ENCODE measurements around the gene ZNF221. TPM values are rescaled to one million over a fixed set of nuclear protein-coding genes. Genes with fewer than 3 reads are reported as not detected.

The ZNF221 gene
- total and polyA plus RNA-seq, 10 of the 15 experiments (the other 5 are each of a cell fraction or from before 2014, with no cell fraction given), result 0.15 to 1.7 (median 0.45) TPM; not detected in 1

DNA sequence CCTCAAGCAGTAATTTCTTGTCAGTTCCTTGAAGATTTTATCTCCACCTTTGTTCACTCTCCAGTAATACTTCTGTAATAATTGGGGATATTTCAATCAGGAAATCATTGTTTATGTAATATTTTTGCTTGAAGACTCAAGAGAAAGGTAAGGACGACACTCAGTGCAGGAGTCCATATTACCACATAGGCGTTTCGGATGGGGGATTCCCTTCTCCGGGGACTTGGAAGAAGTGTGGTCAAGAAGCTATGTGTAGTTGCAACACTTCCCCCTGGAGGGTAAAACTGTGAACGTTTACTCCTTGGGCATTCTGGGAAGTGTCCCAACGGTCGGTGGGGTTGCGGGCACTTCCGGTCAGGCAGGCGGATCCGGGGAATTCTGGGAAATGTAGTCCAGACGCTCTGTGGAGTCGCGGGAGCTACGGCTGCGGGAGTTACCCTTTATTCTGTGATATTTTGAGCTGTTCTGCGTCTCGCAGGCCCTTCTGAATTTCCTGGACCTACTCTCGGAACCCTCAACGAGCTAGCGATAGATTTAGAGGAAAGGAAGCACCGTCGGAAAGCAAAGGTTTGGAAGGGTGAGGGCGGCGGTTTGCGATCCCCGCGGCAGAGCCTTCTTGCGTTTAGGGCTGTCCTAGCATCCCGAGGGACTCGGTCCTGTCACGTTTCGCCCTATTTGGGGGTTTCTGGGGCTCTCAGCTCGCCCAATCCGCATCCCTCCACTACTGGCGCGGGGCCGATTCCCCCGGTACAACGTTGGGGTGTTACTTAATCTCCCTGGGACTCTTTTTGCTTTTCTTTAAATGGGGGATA is at the start of gene ZNF221 (continued):
- TF ChIP-seq, protein P1, sequence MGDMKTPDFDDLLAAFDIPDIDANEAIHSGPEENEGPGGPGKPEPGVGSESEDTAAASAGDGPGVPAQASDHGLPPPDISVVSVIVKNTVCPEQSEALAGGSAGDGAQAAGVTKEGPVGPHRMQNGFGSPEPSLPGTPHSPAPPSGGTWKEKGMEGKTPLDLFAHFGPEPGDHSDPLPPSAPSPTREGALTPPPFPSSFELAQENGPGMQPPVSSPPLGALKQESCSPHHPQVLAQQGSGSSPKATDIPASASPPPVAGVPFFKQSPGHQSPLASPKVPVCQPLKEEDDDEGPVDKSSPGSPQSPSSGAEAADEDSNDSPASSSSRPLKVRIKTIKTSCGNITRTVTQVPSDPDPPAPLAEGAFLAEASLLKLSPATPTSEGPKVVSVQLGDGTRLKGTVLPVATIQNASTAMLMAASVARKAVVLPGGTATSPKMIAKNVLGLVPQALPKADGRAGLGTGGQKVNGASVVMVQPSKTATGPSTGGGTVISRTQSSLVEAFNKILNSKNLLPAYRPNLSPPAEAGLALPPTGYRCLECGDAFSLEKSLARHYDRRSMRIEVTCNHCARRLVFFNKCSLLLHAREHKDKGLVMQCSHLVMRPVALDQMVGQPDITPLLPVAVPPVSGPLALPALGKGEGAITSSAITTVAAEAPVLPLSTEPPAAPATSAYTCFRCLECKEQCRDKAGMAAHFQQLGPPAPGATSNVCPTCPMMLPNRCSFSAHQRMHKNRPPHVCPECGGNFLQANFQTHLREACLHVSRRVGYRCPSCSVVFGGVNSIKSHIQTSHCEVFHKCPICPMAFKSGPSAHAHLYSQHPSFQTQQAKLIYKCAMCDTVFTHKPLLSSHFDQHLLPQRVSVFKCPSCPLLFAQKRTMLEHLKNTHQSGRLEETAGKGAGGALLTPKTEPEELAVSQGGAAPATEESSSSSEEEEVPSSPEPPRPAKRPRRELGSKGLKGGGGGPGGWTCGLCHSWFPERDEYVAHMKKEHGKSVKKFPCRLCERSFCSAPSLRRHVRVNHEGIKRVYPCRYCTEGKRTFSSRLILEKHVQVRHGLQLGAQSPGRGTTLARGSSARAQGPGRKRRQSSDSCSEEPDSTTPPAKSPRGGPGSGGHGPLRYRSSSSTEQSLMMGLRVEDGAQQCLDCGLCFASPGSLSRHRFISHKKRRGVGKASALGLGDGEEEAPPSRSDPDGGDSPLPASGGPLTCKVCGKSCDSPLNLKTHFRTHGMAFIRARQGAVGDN (IDR thresholded peaks at IDR 0.05), result peak; percentile 54
- TF ChIP-seq GATAD2B (conservative IDR thresholded peaks at IDR 0.05; ENCODE audit: low read depth) (peak; percentile 84), BHLHE40 (IDR thresholded peaks at IDR 0.05; ENCODE audit: borderline replicate concordance in 1 of 2, low read depth in 2 of 2, low read length in 1 of 2) (peak; percentile 72 to 84; a peak in 3 of 4 replicates), ZBTB11 (CRISPR knock-in tag; IDR thresholded peaks at IDR 0.05) (0 out of 2 replicates have a peak, but pooled peaks have one; percentile 25), ATF7 (IDR thresholded peaks at IDR 0.05; ENCODE audit: low read depth) (peak; percentile 23; the same call in 1 of the 2 replicates), ELK1 (IDR thresholded peaks at IDR 0.05; ENCODE audit: low read depth, low read length) (peak; percentile 93), MEF2B (IDR thresholded peaks at IDR 0.05; ENCODE audit: partially characterized antibody, poor library complexity, severe bottlenecking) (peak; percentile 73), SMARCA5 (IDR thresholded peaks at IDR 0.05) (no peak), ATF2 (IDR thresholded peaks at IDR 0.05; ENCODE audit: low read length) (no peak), IRF4 (IDR thresholded peaks at IDR 0.05; ENCODE audit: low read depth, low read length) (no peak)
- TF ChIP-seq, protein P2, sequence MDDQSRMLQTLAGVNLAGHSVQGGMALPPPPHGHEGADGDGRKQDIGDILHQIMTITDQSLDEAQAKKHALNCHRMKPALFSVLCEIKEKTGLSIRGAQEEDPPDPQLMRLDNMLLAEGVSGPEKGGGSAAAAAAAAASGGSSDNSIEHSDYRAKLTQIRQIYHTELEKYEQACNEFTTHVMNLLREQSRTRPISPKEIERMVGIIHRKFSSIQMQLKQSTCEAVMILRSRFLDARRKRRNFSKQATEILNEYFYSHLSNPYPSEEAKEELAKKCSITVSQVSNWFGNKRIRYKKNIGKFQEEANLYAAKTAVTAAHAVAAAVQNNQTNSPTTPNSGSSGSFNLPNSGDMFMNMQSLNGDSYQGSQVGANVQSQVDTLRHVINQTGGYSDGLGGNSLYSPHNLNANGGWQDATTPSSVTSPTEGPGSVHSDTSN (IDR thresholded peaks at IDR 0.05; ENCODE audit: insufficient replicate concordance, low read depth, low read length), result no peak

All from GM12878 (cell line).